SW 1271 (cell line): ENCODE data around the gene RNF11.

ENCODE experiments used
- DNase-seq, 2 experiments: peaks; one replicate each; lab custom pipeline; 2025; lab: John Stamatoyannopoulos, UW

Gene RNF11

DNA sequence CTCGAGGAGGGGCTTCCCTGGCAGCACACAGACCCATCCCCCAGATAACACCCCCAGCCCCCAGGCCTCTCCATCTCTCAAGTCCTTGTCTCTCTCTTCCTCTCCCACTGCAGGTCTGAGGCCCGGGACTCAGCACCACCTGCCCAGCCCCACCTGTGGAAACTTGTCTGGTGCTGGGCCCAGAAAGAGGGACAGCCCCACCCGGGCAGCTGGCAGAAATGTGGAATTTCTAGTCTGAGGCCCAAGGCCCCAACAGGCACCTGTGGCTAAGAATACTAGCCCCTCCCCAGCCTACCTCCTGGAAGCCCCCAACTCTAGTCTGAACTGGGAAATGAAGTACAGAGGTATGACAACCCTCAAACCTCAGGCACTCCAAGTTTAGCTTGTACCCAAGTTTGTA is 78.9 kb downstream of the RNF11 start:
- DNase-seq = no peak

DNA sequence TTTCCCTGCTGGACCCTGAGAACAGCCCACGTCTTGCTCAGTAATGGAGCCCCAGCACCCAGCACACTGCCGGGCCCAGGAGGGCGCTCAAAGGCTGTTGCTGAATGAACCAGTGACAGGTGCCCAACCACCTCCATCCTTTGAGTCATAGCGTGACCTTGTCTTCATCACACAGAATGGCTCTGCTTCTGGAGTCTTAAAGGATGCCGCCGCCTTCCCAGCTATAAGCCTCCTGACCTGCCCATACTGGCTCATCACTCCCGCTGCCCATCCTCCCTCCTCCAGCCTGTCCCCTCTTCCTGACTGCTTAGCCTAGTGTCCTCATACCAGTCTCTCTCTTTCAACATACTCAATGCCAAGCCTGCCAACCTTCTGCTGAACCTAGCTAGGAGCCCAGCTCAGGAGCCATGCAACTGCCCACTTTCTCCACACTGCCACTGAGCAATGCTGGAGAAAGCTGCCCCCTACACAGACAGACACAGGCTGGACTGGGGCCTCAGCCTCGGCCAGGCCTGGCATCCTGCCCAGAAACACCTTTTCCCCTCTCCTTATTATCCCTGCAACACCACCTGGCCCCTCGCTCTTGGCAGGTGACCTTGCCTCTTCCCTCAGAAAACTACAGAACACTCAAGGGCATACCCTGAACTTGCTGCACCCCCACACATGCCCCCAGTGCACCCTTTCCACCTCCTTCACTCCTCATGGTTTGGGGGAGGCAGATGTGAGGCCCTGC is 80.2 kb downstream of the RNF11 start:
- DNase-seq = no peak

DNA sequence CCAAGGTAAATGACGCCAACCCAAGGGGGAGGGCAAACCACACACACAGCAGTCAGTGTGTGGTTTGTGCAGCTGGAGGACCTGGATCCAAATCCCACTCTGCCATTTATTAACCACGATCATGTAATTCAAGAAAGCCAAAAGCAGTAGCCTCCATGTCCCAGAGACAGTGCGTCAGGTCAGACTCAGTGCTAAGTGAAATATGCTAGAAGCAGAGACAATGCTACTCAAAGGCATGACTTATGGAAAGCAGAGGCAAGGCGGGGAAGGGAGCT is 80.7 kb downstream of the RNF11 start:
- no peak for DNase-seq

DNA sequence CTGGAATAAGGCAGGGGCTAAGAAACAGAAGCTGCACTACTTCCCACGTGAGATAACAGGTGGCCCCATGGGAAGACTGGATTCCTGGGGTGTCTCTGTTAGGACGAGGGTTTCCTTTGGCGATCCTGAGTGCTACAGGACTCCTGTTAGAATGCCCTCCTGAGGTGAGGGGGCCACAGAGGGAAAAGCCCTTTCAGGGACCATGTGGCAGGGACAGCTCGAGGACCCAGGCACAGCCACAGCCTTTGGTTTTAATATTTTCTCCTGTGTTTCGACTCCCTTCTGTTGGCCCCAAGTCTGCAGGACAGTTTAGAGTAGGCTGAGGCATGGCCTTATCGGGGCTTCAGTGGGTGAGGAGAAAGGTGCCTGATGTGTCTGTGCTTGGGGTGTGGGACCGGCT is 81.7 kb downstream of the RNF11 start:
- DNase-seq = no peak

DNA sequence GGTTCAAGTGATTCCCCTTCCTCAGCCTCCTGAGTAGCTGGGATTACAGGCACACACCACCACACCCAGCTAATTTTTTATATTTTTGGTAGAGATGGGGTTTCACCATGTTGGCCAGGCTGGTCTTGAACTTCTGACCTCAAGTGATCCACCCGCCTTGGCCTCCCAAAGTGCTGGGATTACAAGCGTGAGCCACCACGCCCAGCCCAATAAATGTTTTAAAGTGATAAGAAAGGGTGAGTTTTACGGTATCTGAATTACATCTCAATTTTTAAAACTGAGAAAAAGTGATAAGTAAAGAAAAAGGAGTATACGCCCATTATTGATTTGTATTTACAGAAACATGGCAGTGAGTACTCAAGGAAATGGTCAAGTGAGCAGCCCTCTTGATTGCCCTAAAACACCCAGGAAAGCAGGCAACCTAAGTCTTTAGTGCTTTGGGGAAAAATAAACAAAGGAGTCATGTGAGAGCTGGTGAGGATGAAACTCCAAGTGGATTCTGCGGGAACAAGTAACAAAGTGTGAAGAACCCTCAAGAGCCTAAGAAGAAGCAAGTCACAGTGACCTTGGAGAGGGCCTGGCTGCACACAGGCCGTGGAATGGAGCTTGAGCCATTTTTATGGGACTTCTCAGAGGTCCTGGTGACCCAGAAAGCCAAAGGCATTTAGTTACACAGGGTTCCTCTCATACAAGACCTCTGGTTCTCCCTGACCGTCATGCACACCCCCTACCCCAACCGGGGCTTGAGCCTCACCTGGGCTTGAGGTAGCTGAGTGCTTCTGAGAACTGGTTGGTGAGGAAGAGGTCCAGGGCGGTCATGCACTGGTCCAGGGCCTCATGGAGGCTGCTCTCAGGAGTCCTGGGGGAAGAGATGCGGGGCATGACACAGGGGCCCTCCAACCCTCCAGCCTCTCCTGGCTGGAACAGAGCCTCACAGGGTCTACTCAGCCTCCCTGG is 85.2 kb downstream of the RNF11 start:
- DNase-seq = no peak

DNA sequence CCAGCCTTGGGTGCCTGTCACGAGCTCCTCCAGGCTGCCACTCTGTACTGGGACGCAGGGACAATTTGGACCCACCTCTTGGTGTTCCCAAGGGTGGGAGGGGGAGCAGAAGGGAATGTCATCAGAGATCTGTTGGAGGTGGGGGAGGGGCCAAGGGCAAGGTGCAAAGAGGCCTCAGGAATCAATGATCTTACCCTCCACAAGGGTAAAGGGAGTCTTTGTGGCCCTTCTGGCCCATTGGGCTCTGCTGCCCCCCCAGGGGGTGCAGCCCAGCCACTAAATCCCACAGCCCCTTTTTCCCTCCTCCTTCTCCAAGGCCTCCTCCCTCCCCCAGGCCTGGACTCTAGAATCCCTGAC is 85.8 kb downstream of the RNF11 start:
- no peak for DNase-seq

- DNase-seq = no peak
Measured at GRCh38 chr1:51322417-51323101, 86.5 kb downstream of the RNF11 start.
